Thyroid gland (tissue), 4 donors: Measurements from ENCODE around the gene ALOXE3.

ENCODE experiments used
- CTCF ChIP-seq, 6 experiments: fragments of 200-600 bp in 3 of 6; fragments of 450-650 bp in 3 of 6; sonication (generic) in 3 of 6; IDR thresholded peaks; one replicate each; pipeline ENCODE4 v1.5.1; 2016 to 2019; ENCODE audit warnings: antibody characterized with exemption in 6 of 6, mild to moderate bottlenecking in 2 of 6, inconsistent platforms in 1 of 6, moderate library complexity in 1 of 6
- POLR2A ChIP-seq, 2 donors: fragments of 450-650 bp; IDR thresholded peaks; one replicate each; pipeline ENCODE4 v1.6.1; 2017; ENCODE audit warnings: antibody characterized with exemption in 2 of 2, mild to moderate bottlenecking in 2 of 2, moderate library complexity in 1 of 2

- TF ChIP-seq POLR2A (IDR thresholded peaks at IDR 0.05) (no peak), CTCF (IDR thresholded peaks at IDR 0.05) (no peak)
These were observed 9.9 kb upstream of the ALOXE3 start for GRCh38 chr17:8128125-8128784.
